Airway epithelial cell (primary cell): ENCODE measurements around the gene GLDN. TPM values are rescaled to one million over a fixed set of nuclear protein-coding genes. Genes with fewer than 3 reads are reported as not detected.

ENCODE experiments used
- total RNA-seq: library from RNA; depleted of rRNA; stranded (reverse); fragments of >200 nt; gene quantifications from 2 replicates; pipeline ENCODE4 v1.2.3, GENCODE V29; 2015

Gene GLDN
- 0.23 TPM in 1 of 2 replicates, not detected in the other for total RNA-seq

GRCh38 chr15:51341366-51342226 is at the start of gene GLDN:
Gene GLDN, plus strand, starts transcription at chr15:51341655. Its CDS starts 30 bp downstream, at chr15:51341685.

DNA sequence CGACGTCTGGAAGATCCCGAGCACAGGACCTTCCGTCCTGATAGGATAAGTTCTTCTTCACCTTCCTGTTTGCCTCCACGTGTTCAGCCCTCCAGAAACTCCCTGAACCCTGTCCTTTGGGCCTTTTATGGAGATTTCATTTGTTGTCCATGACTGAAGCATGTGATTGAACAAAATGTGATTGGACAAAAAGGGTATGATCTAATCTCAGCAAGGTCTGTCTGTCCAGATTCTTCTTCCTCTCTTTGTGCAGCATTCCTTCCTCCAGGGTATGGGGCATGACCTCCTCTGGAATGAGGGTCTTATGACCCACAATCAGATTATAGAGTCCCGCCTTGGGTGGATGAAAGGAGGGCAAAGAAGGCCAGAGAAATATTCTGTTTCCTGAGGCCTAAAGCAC is 3.0 kb upstream of the GLDN start, which contains the start of gene CYP19A1:
Gene CYP19A1, minus strand, starts transcription at position 101 of the 400 bp plus-strand sequence. CDS start 95,684 bp downstream, outside the sequence.

Other genes starting within 250 kb of the GLDN start
- gene TNFAIP8L3, start 246.7 kb upstream of the GLDN start, total RNA-seq, result 1.0 and 2.5 TPM in 2 replicates
- gene CYP19A1, start 3.1 kb upstream of the GLDN start, total RNA-seq, result not detected in 2 replicates